H9 (cell line): Measurements from ENCODE around the gene DNAJC15. TPM values are rescaled to one million over a fixed set of nuclear protein-coding genes. Genes with fewer than 3 reads are reported as not detected.

Experiments used
- DNase-seq: peaks from one replicate; pipeline ENCODE4 v3.0.0-alpha.2; 2017
- H2AFZ ChIP-seq: one replicate; pipeline ENCODE4 v1.6.1; 2013; ENCODE audit warnings: mild to moderate bottlenecking, low read length, control low read depth, moderate library complexity
- H2AK5ac ChIP-seq: 2 replicates; pipeline ENCODE4 v1.6.1; 2013; ENCODE audit warnings: low read length, control low read depth, mixed read lengths; ENCODE audit not compliant: insufficient read length
- H2BK120ac ChIP-seq: one replicate; pipeline ENCODE4 v1.6.1; 2013; ENCODE audit warnings: low read depth, mild to moderate bottlenecking, low read length, control low read depth, inconsistent platforms; ENCODE audit not compliant: poor library complexity, severe bottlenecking
- H2BK12ac ChIP-seq: 2 replicates; pipeline ENCODE4 v1.6.1; 2013; ENCODE audit warnings: low read length, control low read depth, mixed read lengths, low read depth; ENCODE audit not compliant: insufficient read length
- H2BK15ac ChIP-seq: 2 replicates; pipeline ENCODE4 v1.6.1; 2013; ENCODE audit warnings: low read depth, low read length, control low read depth
- H2BK20ac ChIP-seq: one replicate; pipeline ENCODE4 v1.6.1; 2013; ENCODE audit warnings: low read depth, mild to moderate bottlenecking, low read length, control low read depth, inconsistent platforms; ENCODE audit not compliant: poor library complexity, severe bottlenecking
- H2BK5ac ChIP-seq: 2 replicates; pipeline ENCODE4 v1.6.1; 2013; ENCODE audit warnings: low read length, control low read depth, mixed read lengths; ENCODE audit not compliant: insufficient read length
- H3K14ac ChIP-seq: 2 replicates; pipeline ENCODE4 v1.6.1; 2013; ENCODE audit warnings: low read length, control low read depth; ENCODE audit not compliant: insufficient read depth
- H3K18ac ChIP-seq: 2 replicates; pipeline ENCODE4 v1.6.1; 2013; ENCODE audit warnings: low read depth, mild to moderate bottlenecking, mixed read lengths, low read length, control low read depth; ENCODE audit not compliant: insufficient read length
- H3K23ac ChIP-seq: 2 replicates; pipeline ENCODE4 v1.6.1; 2013; ENCODE audit warnings: low read length, control low read depth, mixed read lengths, low read depth; ENCODE audit not compliant: insufficient read length
- H3K23me2 ChIP-seq: 2 replicates; pipeline ENCODE4 v1.6.1; 2013; ENCODE audit warnings: low read depth, mild to moderate bottlenecking, mixed read lengths, low read length, control low read depth; ENCODE audit not compliant: insufficient read length, poor library complexity, severe bottlenecking
- H3K27ac ChIP-seq: 2 replicates; pipeline ENCODE4 v1.5.1; 2013; ENCODE audit warnings: low read length, control low read depth, mixed read lengths, low read depth; ENCODE audit not compliant: insufficient read length
- H3K27me3 ChIP-seq: 2 replicates; pipeline ENCODE4 v1.6.1; 2013; ENCODE audit warnings: low read length, control low read depth, inconsistent platforms; ENCODE audit not compliant: insufficient read depth
- H3K4ac ChIP-seq: 2 replicates; pipeline ENCODE4 v1.6.1; 2013; ENCODE audit warnings: low read depth, mild to moderate bottlenecking, control low read depth, inconsistent platforms, low read length, moderate library complexity
- H3K4me1 ChIP-seq: 2 replicates; pipeline ENCODE4 v1.6.1; 2013; ENCODE audit warnings: low read length, control low read depth, inconsistent platforms; ENCODE audit not compliant: insufficient read depth
- H3K4me2 ChIP-seq: 2 replicates; pipeline ENCODE4 v1.6.1; 2013; ENCODE audit warnings: low read length, control low read depth, mixed read lengths; ENCODE audit not compliant: insufficient read length, insufficient read depth
- H3K56ac ChIP-seq: 2 replicates; pipeline ENCODE4 v1.6.1; 2013; ENCODE audit warnings: low read depth, mild to moderate bottlenecking, mixed read lengths, low read length, control low read depth; ENCODE audit not compliant: insufficient read length
- H3K79me1 ChIP-seq: 2 replicates; pipeline ENCODE4 v1.6.1; 2013; ENCODE audit warnings: low read depth, mild to moderate bottlenecking, moderate library complexity, low read length, control low read depth, inconsistent platforms; ENCODE audit not compliant: insufficient read depth, poor library complexity, severe bottlenecking
- H3K79me2 ChIP-seq: 2 replicates; pipeline ENCODE4 v1.6.1; 2013; ENCODE audit warnings: low read length, control low read depth, inconsistent platforms; ENCODE audit not compliant: insufficient read depth
- H3K9ac ChIP-seq: 2 replicates; pipeline ENCODE4 v1.6.1; 2013; ENCODE audit warnings: low read length, control low read depth, mixed read lengths; ENCODE audit not compliant: insufficient read length; ENCODE audit errors: extremely low read depth
- H3K9me3 ChIP-seq: one replicate; pipeline ENCODE4 v1.6.1; 2013; ENCODE audit warnings: low read depth, low read length, inconsistent platforms; ENCODE audit not compliant: control insufficient read depth
- H3T11ph ChIP-seq: one replicate; pipeline ENCODE4 v1.6.1; 2013; ENCODE audit warnings: mild to moderate bottlenecking, low read length, control low read depth, inconsistent platforms
- H4K20me1 ChIP-seq: one replicate; pipeline ENCODE4 v1.6.1; 2013; ENCODE audit not compliant: control insufficient read depth, insufficient read length, insufficient read depth
- H4K5ac ChIP-seq: 2 replicates; pipeline ENCODE4 v1.6.1; 2013; ENCODE audit warnings: low read depth, mild to moderate bottlenecking, mixed read lengths, low read length, control low read depth; ENCODE audit not compliant: insufficient read length
- H4K8ac ChIP-seq: replicated peaks from 2 replicates; pipeline ENCODE4 v1.6.1; 2013; ENCODE audit warnings: low read length, control low read depth, mixed read lengths, low read depth; ENCODE audit not compliant: insufficient read length
- H4K91ac ChIP-seq: 2 replicates; pipeline ENCODE4 v1.6.1; 2013; ENCODE audit warnings: low read depth, mild to moderate bottlenecking, moderate library complexity, mixed read lengths, low read length, control low read depth; ENCODE audit not compliant: insufficient read length
- H3K27ac Mint-ChIP-seq, 3 experiments: 2 replicates in 2 of 3; 3 replicates in 1 of 3; pipeline ENCODE4 v1.8.0; 2020 to 2021; ENCODE audit warnings: mixed read lengths in 3 of 3, mild to moderate bottlenecking in 1 of 3, moderate library complexity in 1 of 3
- H3K27me3 Mint-ChIP-seq: 2 replicates; pipeline ENCODE4 v1.8.0; 2021; ENCODE audit warnings: low read depth, mild to moderate bottlenecking, moderate library complexity, mixed read lengths
- H3K36me3 Mint-ChIP-seq, 3 experiments: 2 replicates in 2 of 3; 3 replicates in 1 of 3; pipeline ENCODE4 v1.8.0; 2020 to 2021; ENCODE audit warnings: low read depth in 3 of 3, mixed read lengths in 3 of 3; ENCODE audit not compliant: insufficient read depth in 1 of 3
- H3K4me1 Mint-ChIP-seq, 2 experiments: 2 replicates each; pipeline ENCODE4 v1.8.0; 2020; ENCODE audit warnings: mixed read lengths in 2 of 2
- H3K4me3 Mint-ChIP-seq, 2 experiments: 2 replicates in 1 of 2; 3 replicates in 1 of 2; pipeline ENCODE4 v1.8.0; 2020 to 2021; ENCODE audit warnings: mild to moderate bottlenecking in 2 of 2, mixed read lengths in 2 of 2, moderate library complexity in 1 of 2
- H3K9me3 Mint-ChIP-seq, 2 experiments: 2 replicates in 1 of 2; 3 replicates in 1 of 2; pipeline ENCODE4 v1.8.0; 2020; ENCODE audit warnings: mild to moderate bottlenecking in 2 of 2, mixed read lengths in 2 of 2, moderate library complexity in 1 of 2
- CTCF ChIP-seq: fragments of 200-600 bp; sonication (generic); conservative IDR thresholded peaks from 3 replicates; pipeline ENCODE4 v1.8.0; 2021; ENCODE audit warnings: antibody characterized with exemption, mild to moderate bottlenecking
- WGBS: extraction: QIAGEN DNeasy Blood & Tissue Kit; methylation state at CpG from one replicate; pipeline ENCODE4 v1.1.7; 2013; ENCODE audit warnings: missing lambda C conversion rate, low lambda C conversion rate, mixed read lengths; ENCODE audit not compliant: insufficient read length; ENCODE audit errors: extremely low coverage; 5-methylcytosine and 5-hydroxymethylcytosine counted together
- total RNA-seq: library from RNA; stranded (reverse); gene quantifications from 2 replicates; pipeline ENCODE4 v1.2.1, GENCODE V29; 2021

Gene DNAJC15
- total RNA-seq, 1 experiment from 2014 or later, result 13.4 TPM

DNA sequence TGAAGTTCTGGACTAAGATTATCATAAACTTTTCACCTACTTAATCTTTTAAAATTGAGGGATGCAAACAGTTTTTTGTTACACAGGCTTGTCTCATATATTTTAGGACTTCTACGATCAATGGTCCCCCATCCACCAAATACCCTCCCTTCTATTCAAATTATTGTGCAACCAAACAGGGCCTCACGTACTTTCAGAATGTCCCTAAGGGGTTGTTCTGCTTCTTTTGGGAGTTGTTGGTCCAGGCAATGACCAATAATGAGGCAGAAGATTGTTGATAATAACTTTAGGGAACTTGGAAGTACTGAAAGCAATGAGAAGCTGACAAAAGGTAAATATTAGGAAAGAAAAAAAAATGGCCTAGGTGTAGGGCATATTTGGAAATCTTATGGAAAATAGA, 2.9 kb downstream of the DNAJC15 start:
- Histone ChIP-seq H4K20me1 (no peaks in the 10 kb centered on the region), H3T11ph (no peak overlapping the region), H3K18ac (no peak overlapping the region), H3K14ac (no peak overlapping the region), H3K79me1 (no peaks in the 10 kb centered on the region), H4K91ac (no peak overlapping the region), H3K79me2 (no peaks in the 10 kb centered on the region), H2BK12ac (no peak overlapping the region), H3K9me3 (no peaks in the 10 kb centered on the region), H3K56ac (no peak overlapping the region), H3K23me2 (peaks cover 11% of the 10 kb centered on the region), H2BK15ac (no peak overlapping the region), H4K8ac (no peak overlapping the region), H2AK5ac (no peak overlapping the region), H3K9ac (no peak overlapping the region), H4K5ac (no peak overlapping the region), H3K27me3 (no peaks in the 10 kb centered on the region), H3K4me1 (no peaks in the 10 kb centered on the region; the same call in 1 of the 2 replicates), H3K4ac (no peak overlapping the region), H3K23ac (no peak overlapping the region), H3K4me2 (no peak overlapping the region), H2BK5ac (no peak overlapping the region), H2AFZ (no peak overlapping the region), H3K27ac (no peak overlapping the region), H2BK20ac (no peak overlapping the region), H2BK120ac (no peak overlapping the region)
- DNase-seq, result no peak
- Mint-ChIP-seq H3K9me3 (0 out of 5 replicates have a peak, but pooled peaks cover 0 to 3% of the 10 kb centered on the region in 2 experiments), H3K4me1 (peaks cover 13 to 24% of the 10 kb centered on the region in 2 experiments), H3K36me3 (peaks cover 0 to 17% (median 13%) of the 10 kb centered on the region in 3 experiments; a peak in 4 of 7 replicates), H3K27me3 (peaks cover 8% of the 10 kb centered on the region), H3K4me3 (no peak overlapping the region), H3K27ac (no peak overlapping the region)
- no CpG with 5 or more reads among the region's 2 CpGs for WGBS
- TF ChIP-seq CTCF, result no peak
